Fibroblast of lung (primary cell): Measurements from ENCODE around the gene CEMIP.

Experiments
- CTCF ChIP-seq, 2 donors: IDR thresholded peaks in 1 of 2; conservative IDR thresholded peaks in 1 of 2; 1 replicate in 1 of 2; 2 replicates in 1 of 2; pipeline ENCODE4 v1.5.1; 2011 to 2012; ENCODE audit warnings: low read length in 2 of 2, control low read depth in 1 of 2, inconsistent platforms in 1 of 2, low read depth in 1 of 2, mild to moderate bottlenecking in 1 of 2
- EZH2 ChIP-seq: IDR thresholded peaks from 2 replicates; pipeline ENCODE4 v1.5.1; 2012; ENCODE audit warnings: low read length, control low read depth, mild to moderate bottlenecking; ENCODE audit errors: missing control alignments

- no peak for TF ChIP-seq CTCF (conservative IDR thresholded peaks at IDR 0.05 in 1 of 2, IDR thresholded peaks at IDR 0.05 in 1 of 2; ENCODE audit: low read depth in 1 of 2, low read length in 2 of 2)
- TF ChIP-seq EZH2: no peak
Observed at GRCh38 chr15:80925597-80926059, 146.5 kb downstream of the CEMIP start.
